IMR-90 (cell line): ENCODE results near the gene ALK. TPM values are rescaled to one million over a fixed set of nuclear protein-coding genes. Genes with fewer than 3 reads are reported as not detected.

ENCODE experiments used
- ATAC-seq: fragments of 200-7000 bp; cut with Tn5 transposase; 2 replicates; pipeline ENCODE4 v1.9.1; 2020; ENCODE audit warnings: low read depth, mild to moderate bottlenecking, moderate library complexity
- BruUV-seq: library from RNA; stranded (reverse); fragments of 400-500 nt; replicated peaks from 2 replicates; lab custom pipeline; 2021; lab: Mats Ljungman, UMichigan
- CTCF ChIA-PET: fragments of 300-600 bp; formaldehyde crosslinking; extraction: SDS; loops from one replicate; lab custom pipeline; 2021; ENCODE audit warnings: antibody characterized with exemption; lab: Yijun Ruan, JAX
- POLR2A ChIA-PET: fragments of 300-600 bp; sonication (Branson Sonifier 250); formaldehyde crosslinking; loops from one replicate; lab custom pipeline; 2022; ENCODE audit warnings: antibody characterized with exemption; ENCODE audit not compliant: unreplicated experiment; lab: Charles Lee
- DNase-seq: peaks from one replicate; pipeline ENCODE4 v3.0.0; 2013
- H2AFZ ChIP-seq: replicated peaks from 2 replicates; pipeline ENCODE3; 2013; ENCODE audit warnings: low read length, mild to moderate bottlenecking; ENCODE audit not compliant: poor library complexity
- H2AK5ac ChIP-seq: 2 replicates; pipeline ENCODE4 v1.6.1; 2013; ENCODE audit warnings: low read depth, low read length, inconsistent platforms
- H2AK9ac ChIP-seq: replicated peaks from 2 replicates; pipeline ENCODE3; 2013; ENCODE audit warnings: mild to moderate bottlenecking, low read depth, low read length, moderate library complexity; ENCODE audit not compliant: poor library complexity
- H2BK120ac ChIP-seq: 2 replicates; pipeline ENCODE4 v1.6.1; 2013; ENCODE audit warnings: low read depth, low read length, inconsistent platforms
- H2BK15ac ChIP-seq: 3 replicates; pipeline ENCODE4 v1.6.1; 2013; ENCODE audit warnings: low read depth, low read length, inconsistent platforms
- H2BK20ac ChIP-seq: 2 replicates; pipeline ENCODE4 v1.6.1; 2013; ENCODE audit warnings: low read depth, mild to moderate bottlenecking, inconsistent platforms, low read length, moderate library complexity
- H2BK5ac ChIP-seq: 2 replicates; pipeline ENCODE4 v1.6.1; 2013; ENCODE audit warnings: mild to moderate bottlenecking, low read depth, low read length, inconsistent platforms; ENCODE audit not compliant: poor library complexity, severe bottlenecking
- H3K14ac ChIP-seq: replicated peaks from 2 replicates; pipeline ENCODE4 v1.6.1; 2013; ENCODE audit warnings: low read depth, low read length, inconsistent platforms
- H3K18ac ChIP-seq: 2 replicates; pipeline ENCODE4 v1.6.1; 2013; ENCODE audit warnings: low read depth, low read length, control low read depth
- H3K23ac ChIP-seq: 2 replicates; pipeline ENCODE4 v1.6.1; 2013; ENCODE audit warnings: low read depth, low read length, inconsistent platforms
- H3K27ac ChIP-seq: 2 replicates; pipeline ENCODE4 v1.5.1; 2013; ENCODE audit warnings: mild to moderate bottlenecking, control low read depth, low read length; ENCODE audit not compliant: insufficient read depth
- H3K27me3 ChIP-seq: 2 replicates; pipeline ENCODE4 v1.6.1; 2013; ENCODE audit warnings: low read length; ENCODE audit not compliant: control insufficient read depth, insufficient read depth
- H3K36me3 ChIP-seq: 2 replicates; pipeline ENCODE4 v1.6.1; 2013; ENCODE audit warnings: low read length, mixed read lengths; ENCODE audit not compliant: control insufficient read depth, insufficient read depth
- H3K4ac ChIP-seq: 2 replicates; pipeline ENCODE4 v1.6.1; 2013; ENCODE audit warnings: low read depth, low read length, inconsistent platforms
- H3K4me1 ChIP-seq: 2 replicates; pipeline ENCODE4 v1.6.1; 2013; ENCODE audit warnings: low read length, mixed read lengths; ENCODE audit not compliant: control insufficient read depth, insufficient read depth
- H3K4me2 ChIP-seq: 2 replicates; pipeline ENCODE4 v1.6.1; 2013; ENCODE audit warnings: low read depth, mild to moderate bottlenecking, control low read depth, low read length, moderate library complexity
- H3K4me3 ChIP-seq: 2 replicates; pipeline ENCODE4 v1.5.1; 2013; ENCODE audit warnings: low read depth, mild to moderate bottlenecking, control low read depth, low read length, moderate library complexity; ENCODE audit not compliant: insufficient read depth
- H3K56ac ChIP-seq: 2 replicates; pipeline ENCODE4 v1.6.1; 2013; ENCODE audit warnings: low read length, inconsistent platforms; ENCODE audit not compliant: insufficient read depth; ENCODE audit errors: extremely low read depth
- H3K79me1 ChIP-seq, 2 experiments: 2 replicates each; pipeline ENCODE4 v1.6.1; 2013; ENCODE audit warnings: low read length in 2 of 2, inconsistent platforms in 1 of 2, low read depth in 1 of 2
- H3K9ac ChIP-seq: 2 replicates; pipeline ENCODE4 v1.6.1; 2013; ENCODE audit warnings: low read depth, low read length, control low read depth
- H3K9me1 ChIP-seq: 2 replicates; pipeline ENCODE4 v1.6.1; 2013; ENCODE audit warnings: low read length, inconsistent platforms; ENCODE audit not compliant: insufficient read depth
- H3K9me3 ChIP-seq: 2 replicates; pipeline ENCODE4 v1.6.1; 2013; ENCODE audit warnings: low read length; ENCODE audit not compliant: control insufficient read depth, insufficient read depth
- H4K20me1 ChIP-seq: 2 replicates; pipeline ENCODE4 v1.6.1; 2013; ENCODE audit warnings: low read length, inconsistent platforms; ENCODE audit not compliant: insufficient read depth
- H4K5ac ChIP-seq: 2 replicates; pipeline ENCODE4 v1.6.1; 2013; ENCODE audit warnings: mild to moderate bottlenecking, low read depth, low read length, control low read depth
- H4K8ac ChIP-seq, 2 experiments: 2 replicates each; pipeline ENCODE4 v1.6.1; 2013; ENCODE audit warnings: low read depth in 2 of 2, low read length in 2 of 2, control low read depth in 1 of 2, inconsistent platforms in 1 of 2
- H4K91ac ChIP-seq: 2 replicates; pipeline ENCODE4 v1.6.1; 2013; ENCODE audit warnings: low read depth, low read length, inconsistent platforms; ENCODE audit not compliant: insufficient read depth
- BHLHE40 ChIP-seq: fragments of 150-350 bp; IDR thresholded peaks from 2 replicates; pipeline ENCODE4 v1.6.1; 2016; ENCODE audit warnings: mild to moderate bottlenecking, low read depth, low read length
- CEBPB ChIP-seq: IDR thresholded peaks from 2 replicates; pipeline ENCODE4 v1.6.1; 2012; ENCODE audit warnings: low read depth, low read length, improper control_type of control experiment
- CHD1 ChIP-seq: IDR thresholded peaks from 2 replicates; pipeline ENCODE4 v1.6.1; 2012; ENCODE audit warnings: low read depth, low read length, improper control_type of control experiment
- FOS ChIP-seq: fragments of 150-350 bp; IDR thresholded peaks from 2 replicates; pipeline ENCODE4 v1.6.1; 2016; ENCODE audit warnings: low read depth, low read length
- MAZ ChIP-seq: IDR thresholded peaks from 2 replicates; pipeline ENCODE4 v1.6.1; 2012; ENCODE audit warnings: low read depth, mild to moderate bottlenecking, low read length, improper control_type of control experiment, moderate library complexity, borderline replicate concordance
- MXI1 ChIP-seq: IDR thresholded peaks from 2 replicates; pipeline ENCODE4 v1.6.1; 2012; ENCODE audit warnings: low read depth, mild to moderate bottlenecking, low read length, moderate library complexity, borderline replicate concordance
- NFE2L2 ChIP-seq: fragments of 150-350 bp; IDR thresholded peaks from 2 replicates; pipeline ENCODE4 v1.6.1; 2016; ENCODE audit warnings: low read depth, mild to moderate bottlenecking, low read length
- POLR2A ChIP-seq: IDR thresholded peaks from 2 replicates; pipeline ENCODE4 v1.6.1; 2012; ENCODE audit warnings: mild to moderate bottlenecking, low read depth, low read length
- RAD21 ChIP-seq: IDR thresholded peaks from 2 replicates; pipeline ENCODE4 v1.6.1; 2012; ENCODE audit warnings: low read length, improper control_type of control experiment
- RCOR1 ChIP-seq: IDR thresholded peaks from 2 replicates; pipeline ENCODE4 v1.6.1; 2012; ENCODE audit warnings: mild to moderate bottlenecking, low read length, improper control_type of control experiment; ENCODE audit not compliant: insufficient replicate concordance
- RFX5 ChIP-seq: IDR thresholded peaks from 2 replicates; pipeline ENCODE4 v1.8.0; 2012; ENCODE audit warnings: low read depth, mild to moderate bottlenecking, low read length, moderate library complexity
- SMC3 ChIP-seq: fragments of 150-350 bp; IDR thresholded peaks from 2 replicates; pipeline ENCODE4 v1.6.1; 2016; ENCODE audit warnings: low read depth, mild to moderate bottlenecking, antibody characterized with exemption, low read length, moderate library complexity
- WGBS, 2 experiments: methylation state at CpG; one replicate each; pipeline versions ENCODE4 v1.1.5 to v1.1.7; 2013; ENCODE audit warnings: missing lambda C conversion rate in 2 of 2; ENCODE audit not compliant: insufficient read length in 1 of 2; ENCODE audit errors: extremely low coverage in 2 of 2; 5-methylcytosine and 5-hydroxymethylcytosine counted together
- dilution Hi-C: fragments of 300-500 bp; cut with HindIII; formaldehyde crosslinking; loops from one replicate; pipeline ENCODE4 v1.14.3; 2018; ENCODE audit warnings: low sequenced_read_pairs; ENCODE audit not compliant: unreplicated experiment
- in situ Hi-C: fragments of 300-500 bp; cut with MboI; formaldehyde crosslinking; loops from 3 replicates; pipeline ENCODE4 v1.14.3; 2019; ENCODE audit warnings: low sequenced_read_pairs, inconsistent platforms, mixed read lengths
- intact Hi-C: fragments of 100-400 bp; cut with micrococcal nuclease; formaldehyde crosslinking; loops from 2 replicates; pipeline ENCODE4 v1.10.0; 2022
- polyA plus RNA-seq, 3 experiments: library from polyadenylated mRNA; depleted of rRNA; stranded (reverse); fragments of >200 nt; gene quantifications; 2 replicates each; pipeline ENCODE4 v1.2.3, GENCODE V29; 2012; ENCODE audit warnings: low replicate concordance in 1 of 3
- total RNA-seq: library from RNA; depleted of rRNA; stranded (reverse); fragments of >200 nt; gene quantifications from 2 replicates; pipeline ENCODE4 v1.2.3, GENCODE V29; 2012
- TF ChIP-seq, protein P1 (sequence below): fragments of 150-350 bp; IDR thresholded peaks from 2 replicates; pipeline ENCODE4 v1.6.1; 2017; ENCODE audit warnings: mild to moderate bottlenecking, antibody characterized with exemption, low read length, low read depth
- TF ChIP-seq, protein P2 (sequence below): fragments of 150-350 bp; IDR thresholded peaks from 2 replicates; pipeline ENCODE4 v1.6.1; 2016; ENCODE audit warnings: low read depth, mild to moderate bottlenecking, low read length, moderate library complexity, borderline replicate concordance
- TF ChIP-seq, protein P3 (sequence below): conservative IDR thresholded peaks from 2 replicates; pipeline ENCODE4 v1.5.1; 2012; ENCODE audit warnings: mild to moderate bottlenecking, low read depth, low read length, improper control_type of control experiment

The ALK gene
- total and polyA plus RNA-seq, 2 of the 4 experiments (the other 2 are of a cell fraction): not detected

- no TSS peak for BruUV-seq
- ChIA-PET CTCF (no interaction called here), POLR2A (no interaction called here)
- no peak overlapping the region for H2AK9ac ChIP-seq
- peak overlapping the region; percentile 61 to 65 for H4K8ac ChIP-seq
- H2BK20ac ChIP-seq: peak overlapping the region; percentile 88
- in situ Hi-C loops: no loop called here
- H4K5ac ChIP-seq: peak overlapping the region; percentile 80
- H3K9ac ChIP-seq: peak overlapping the region; percentile 57; the same call in 1 of the 2 replicates
- H3K14ac ChIP-seq: peak overlapping the region; percentile 49
- H3K4me2 ChIP-seq: peak overlapping the region; percentile 75
- peak overlapping the region; percentile 94 for H2BK5ac ChIP-seq
- H4K20me1 ChIP-seq: no peaks in the 10 kb centered on the region
- H3K9me3 ChIP-seq: no peaks in the 10 kb centered on the region
- no peaks in the 10 kb centered on the region for H3K27me3 ChIP-seq
- no peaks in the 10 kb centered on the region for H3K79me1 ChIP-seq
- peak overlapping the region; percentile 64 for H3K4ac ChIP-seq
- peak overlapping the region; percentile 34 for H3K23ac ChIP-seq
- intact Hi-C loops: loop anchor here (5.0 kb wide), 1 partner anchor 54 kb away; no protein-coding TSS in a partner anchor
- H3K36me3 ChIP-seq: no peaks in the 10 kb centered on the region
- H4K91ac ChIP-seq: peak overlapping the region; percentile 79
- H2AK5ac ChIP-seq: peak overlapping the region; percentile 16
- WGBS, 2 experiments: no CpG with 5 or more reads among the region's 3 CpGs
- dilution Hi-C loops: no loop called here
- H3K56ac ChIP-seq: peak overlapping the region; percentile 90
- H3K18ac ChIP-seq: peak overlapping the region; percentile 98
- H2BK15ac ChIP-seq: peak overlapping the region; percentile 88; the same call in 1 of the 3 replicates
- peak overlapping the region; percentile 80 for H2BK120ac ChIP-seq
- peak overlapping the region; percentile 36 for H2AFZ ChIP-seq
- ATAC-seq (peak; percentile 70), DNase-seq (peak; percentile 88)
- no peaks in the 10 kb centered on the region for H3K9me1 ChIP-seq
- no peak overlapping the region for H3K4me3 ChIP-seq
- peak overlapping the region; percentile 86 for H3K27ac ChIP-seq
- H3K4me1 ChIP-seq: peaks cover 6% of the 10 kb centered on the region
- TF ChIP-seq, protein P1, sequence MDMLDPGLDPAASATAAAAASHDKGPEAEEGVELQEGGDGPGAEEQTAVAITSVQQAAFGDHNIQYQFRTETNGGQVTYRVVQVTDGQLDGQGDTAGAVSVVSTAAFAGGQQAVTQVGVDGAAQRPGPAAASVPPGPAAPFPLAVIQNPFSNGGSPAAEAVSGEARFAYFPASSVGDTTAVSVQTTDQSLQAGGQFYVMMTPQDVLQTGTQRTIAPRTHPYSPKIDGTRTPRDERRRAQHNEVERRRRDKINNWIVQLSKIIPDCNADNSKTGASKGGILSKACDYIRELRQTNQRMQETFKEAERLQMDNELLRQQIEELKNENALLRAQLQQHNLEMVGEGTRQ: no peak
- no peak for TF ChIP-seq RCOR1
- no peak for TF ChIP-seq RAD21
- no peak for TF ChIP-seq NFE2L2
- TF ChIP-seq RFX5: no peak
- TF ChIP-seq CHD1: no peak
- no peak for TF ChIP-seq SMC3
- TF ChIP-seq CEBPB: peak; percentile 86
- TF ChIP-seq, protein P2, sequence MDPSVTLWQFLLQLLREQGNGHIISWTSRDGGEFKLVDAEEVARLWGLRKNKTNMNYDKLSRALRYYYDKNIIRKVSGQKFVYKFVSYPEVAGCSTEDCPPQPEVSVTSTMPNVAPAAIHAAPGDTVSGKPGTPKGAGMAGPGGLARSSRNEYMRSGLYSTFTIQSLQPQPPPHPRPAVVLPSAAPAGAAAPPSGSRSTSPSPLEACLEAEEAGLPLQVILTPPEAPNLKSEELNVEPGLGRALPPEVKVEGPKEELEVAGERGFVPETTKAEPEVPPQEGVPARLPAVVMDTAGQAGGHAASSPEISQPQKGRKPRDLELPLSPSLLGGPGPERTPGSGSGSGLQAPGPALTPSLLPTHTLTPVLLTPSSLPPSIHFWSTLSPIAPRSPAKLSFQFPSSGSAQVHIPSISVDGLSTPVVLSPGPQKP: no peak
- TF ChIP-seq POLR2A: no peak
- TF ChIP-seq MAZ: no peak
- no peak for TF ChIP-seq MXI1
- no peak for TF ChIP-seq FOS
- no peak for TF ChIP-seq BHLHE40
- TF ChIP-seq, protein P3, sequence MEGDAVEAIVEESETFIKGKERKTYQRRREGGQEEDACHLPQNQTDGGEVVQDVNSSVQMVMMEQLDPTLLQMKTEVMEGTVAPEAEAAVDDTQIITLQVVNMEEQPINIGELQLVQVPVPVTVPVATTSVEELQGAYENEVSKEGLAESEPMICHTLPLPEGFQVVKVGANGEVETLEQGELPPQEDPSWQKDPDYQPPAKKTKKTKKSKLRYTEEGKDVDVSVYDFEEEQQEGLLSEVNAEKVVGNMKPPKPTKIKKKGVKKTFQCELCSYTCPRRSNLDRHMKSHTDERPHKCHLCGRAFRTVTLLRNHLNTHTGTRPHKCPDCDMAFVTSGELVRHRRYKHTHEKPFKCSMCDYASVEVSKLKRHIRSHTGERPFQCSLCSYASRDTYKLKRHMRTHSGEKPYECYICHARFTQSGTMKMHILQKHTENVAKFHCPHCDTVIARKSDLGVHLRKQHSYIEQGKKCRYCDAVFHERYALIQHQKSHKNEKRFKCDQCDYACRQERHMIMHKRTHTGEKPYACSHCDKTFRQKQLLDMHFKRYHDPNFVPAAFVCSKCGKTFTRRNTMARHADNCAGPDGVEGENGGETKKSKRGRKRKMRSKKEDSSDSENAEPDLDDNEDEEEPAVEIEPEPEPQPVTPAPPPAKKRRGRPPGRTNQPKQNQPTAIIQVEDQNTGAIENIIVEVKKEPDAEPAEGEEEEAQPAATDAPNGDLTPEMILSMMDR: no peak
Observed at GRCh38 chr2:29463181-29463900, 458.0 kb downstream of the ALK start.
